Measurements from ENCODE around the gene MAEA. TPM values are rescaled to one million over a fixed set of nuclear protein-coding genes. Genes with fewer than 3 reads are reported as not detected.
"Not testable (repeated sequence)": the region's sequence is repeated elsewhere in the genome, so short reads cannot be mapped to it uniquely, and the experiment has no call there.

Gene MAEA
- total RNA-seq, 1 experiment from 2014 or later, result 54.6 TPM

DNA sequence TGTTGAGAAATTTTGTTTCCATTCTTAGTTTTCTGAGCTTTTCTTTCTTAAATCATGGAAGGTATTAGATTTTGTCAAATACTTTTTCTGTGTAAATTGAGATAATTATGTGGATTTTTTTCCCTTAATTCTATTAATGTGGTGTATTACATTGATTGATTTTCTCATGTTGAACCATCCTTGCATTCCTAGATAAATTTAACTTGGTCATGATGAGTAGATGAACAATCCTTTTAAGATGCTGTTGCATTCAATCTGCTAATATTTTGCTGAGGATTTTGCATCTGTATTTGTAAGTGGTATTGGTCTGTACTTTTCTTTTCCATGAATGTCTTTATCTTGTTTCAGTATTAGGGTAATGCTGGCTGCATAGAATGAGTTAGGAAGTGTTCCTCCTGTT lies 20.5 kb upstream of the MAEA start:
- no peak for DNase-seq (ENCODE audit: low spot score)
- in situ Hi-C loops (cut with HindIII; ENCODE audit: low sequenced_read_pairs), result no loop called here

GRCh38 chr4:1271686-1272085 lies 18.0 kb upstream of the MAEA start:
- in situ Hi-C loops (cut with HindIII; ENCODE audit: low sequenced_read_pairs), result no loop called here
- DNase-seq (ENCODE audit: low spot score), result no peak

DNA sequence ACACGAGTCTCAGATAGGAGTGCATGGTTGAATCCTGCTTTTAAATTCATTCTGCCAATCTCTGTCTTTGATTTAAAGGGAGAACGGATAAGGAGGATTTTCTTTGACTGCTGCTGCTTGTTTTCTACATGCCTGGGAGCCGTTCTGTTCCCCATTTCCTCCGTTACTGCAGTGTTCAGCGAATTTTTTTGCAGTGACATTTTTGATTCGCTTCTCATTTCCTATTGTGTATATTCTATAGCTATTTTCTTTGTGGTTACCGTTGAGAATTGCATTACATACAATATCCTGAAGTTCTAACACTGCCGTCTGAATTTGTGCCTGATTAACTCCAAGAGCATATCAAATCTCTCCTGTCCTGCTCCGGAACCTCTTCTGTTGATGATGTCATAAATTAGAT lies 14.8 kb upstream of the MAEA start:
- DNase-seq (ENCODE audit: low spot score), result no peak
- in situ Hi-C loops (cut with HindIII; ENCODE audit: low sequenced_read_pairs), result no loop called here

- DNase-seq (ENCODE audit: low spot score), result no peak
- in situ Hi-C loops (cut with HindIII; ENCODE audit: low sequenced_read_pairs), result no loop called here
These were observed 12.7 kb upstream of the MAEA start for GRCh38 chr4:1276984-1277383.

DNA sequence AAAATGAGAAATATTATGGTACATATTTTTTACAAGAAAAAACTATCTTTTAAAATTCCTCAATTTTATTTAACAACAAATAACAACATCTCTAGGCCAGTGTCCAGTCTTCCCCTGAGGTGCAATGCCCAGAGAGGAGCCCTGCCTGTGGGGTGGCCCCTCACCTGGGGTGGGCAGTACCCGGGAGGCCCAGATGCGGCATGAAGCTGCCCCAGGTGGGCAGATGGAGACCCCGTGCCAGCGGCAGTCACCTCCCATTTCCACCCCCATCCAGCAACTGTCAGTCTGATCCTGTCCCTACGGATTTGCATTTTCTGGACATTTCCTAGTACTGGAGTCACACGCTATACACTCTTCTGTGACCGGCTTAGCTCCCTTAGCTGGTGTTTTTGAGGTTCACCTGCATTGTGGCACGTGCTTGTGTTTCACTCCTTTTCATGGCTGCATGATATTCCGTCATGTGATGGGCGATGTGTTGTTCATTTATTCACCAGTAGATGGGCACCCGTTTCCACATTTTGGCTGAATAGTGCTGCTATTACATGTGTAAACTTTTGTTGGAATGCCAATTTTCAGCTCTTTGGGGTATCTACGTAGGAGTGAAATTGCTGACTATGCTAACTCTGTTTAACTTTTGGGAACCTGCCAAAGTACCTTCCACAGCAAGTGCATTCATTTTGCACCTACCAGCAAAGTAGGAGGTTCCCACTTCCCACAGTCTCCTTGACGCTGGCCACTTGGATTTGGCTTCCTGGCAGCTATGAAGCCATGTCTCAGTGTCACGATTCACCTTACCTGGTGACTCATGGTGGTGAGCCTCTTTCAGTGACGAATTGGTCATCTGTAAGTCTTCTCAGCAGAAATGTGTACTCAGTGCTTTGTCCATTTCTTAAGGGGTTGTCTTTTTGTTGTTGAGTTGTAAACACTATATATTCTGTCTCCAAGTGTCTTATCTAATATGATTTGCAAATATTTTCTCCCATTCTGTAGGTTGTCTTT lies 11.7 kb upstream of the MAEA start:
- in situ Hi-C loops (cut with HindIII; ENCODE audit: low sequenced_read_pairs), result no loop called here
- DNase-seq (ENCODE audit: low spot score), result no peak

GRCh38 chr4:1279253-1279652 lies 10.4 kb upstream of the MAEA start:
- in situ Hi-C loops (cut with HindIII; ENCODE audit: low sequenced_read_pairs), result no loop called here

GRCh38 chr4:1283711-1284110 lies 6.0 kb upstream of the MAEA start:
- DNase-seq (ENCODE audit: low spot score), result no peak
- in situ Hi-C loops (cut with HindIII; ENCODE audit: low sequenced_read_pairs), result no loop called here

More at GRCh38 chr4:1279253-1279652, 10.4 kb upstream of the MAEA start:
- DNase-seq (ENCODE audit: low spot score), result no peak

GRCh38 chr4:1285151-1285789 lies 4.4 kb upstream of the MAEA start:
- in situ Hi-C loops (cut with HindIII; ENCODE audit: low sequenced_read_pairs), result no loop called here
- no peak for DNase-seq (ENCODE audit: low spot score)

DNA sequence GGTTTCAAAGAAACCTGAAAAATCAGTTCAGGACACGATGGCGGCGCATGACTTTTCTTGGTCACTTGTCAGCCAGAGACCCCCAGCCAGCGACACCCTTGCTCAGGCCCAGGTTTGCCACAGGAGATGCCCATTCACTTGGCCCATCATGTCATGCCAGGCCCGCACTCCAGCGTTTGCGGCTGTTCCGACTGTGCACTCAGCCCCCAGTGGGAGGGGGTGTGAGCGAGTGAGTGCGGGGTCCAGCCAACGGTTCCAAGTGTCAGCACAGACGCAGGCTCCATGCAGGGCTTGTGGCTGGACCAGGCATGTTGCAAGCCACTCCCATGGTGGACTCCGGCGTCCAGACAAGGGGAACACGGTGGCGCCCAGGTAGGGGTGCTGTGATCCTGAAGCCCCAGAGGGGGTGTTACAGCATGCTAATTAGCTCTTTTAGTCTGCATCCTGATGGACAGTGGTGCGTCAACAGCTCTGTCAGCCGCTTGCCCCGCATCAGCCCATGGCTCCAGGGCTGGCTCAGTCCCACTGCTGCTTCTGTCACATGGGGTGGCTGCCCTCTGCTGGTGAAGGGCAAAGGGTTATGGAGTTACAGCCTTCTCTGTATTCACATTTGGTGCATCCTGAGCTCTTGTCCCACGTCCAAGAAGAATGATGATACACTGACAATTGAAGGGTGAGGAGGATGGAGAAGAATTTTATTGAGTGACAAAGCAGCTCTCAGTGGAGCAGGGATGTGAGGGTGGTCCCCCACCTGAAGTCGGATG lies 3.7 kb upstream of the MAEA start:
- no peak for DNase-seq (ENCODE audit: low spot score)
- in situ Hi-C loops (cut with HindIII; ENCODE audit: low sequenced_read_pairs), result no loop called here

DNA sequence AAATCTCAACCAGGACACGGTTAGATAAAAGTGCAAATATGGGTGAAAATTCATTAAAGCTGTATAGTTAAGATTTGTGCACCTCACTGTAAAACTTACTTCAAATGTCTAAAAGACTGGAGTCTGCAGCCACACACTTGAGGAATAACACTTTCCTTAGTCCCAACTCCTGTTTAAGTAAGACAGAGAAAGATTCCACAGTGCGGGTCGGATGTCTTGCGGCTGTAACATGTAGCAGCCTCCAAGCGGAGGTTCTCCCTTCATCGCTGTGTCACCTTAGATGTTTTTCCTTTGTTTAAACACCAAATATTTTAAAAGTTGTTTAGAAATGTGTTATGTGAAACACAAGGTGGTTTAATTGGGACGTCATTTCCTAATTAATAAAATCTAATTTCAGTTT lies 905 bp upstream of the MAEA start:
- DNase-seq (ENCODE audit: low spot score), result no peak
- in situ Hi-C loops (cut with HindIII; ENCODE audit: low sequenced_read_pairs), result no loop called here

- DNase-seq (ENCODE audit: low spot score), result no peak
- in situ Hi-C loops (cut with HindIII; ENCODE audit: low sequenced_read_pairs), result no loop called here
These were observed 680 bp downstream of the MAEA start for GRCh38 chr4:1290165-1290977.

DNA sequence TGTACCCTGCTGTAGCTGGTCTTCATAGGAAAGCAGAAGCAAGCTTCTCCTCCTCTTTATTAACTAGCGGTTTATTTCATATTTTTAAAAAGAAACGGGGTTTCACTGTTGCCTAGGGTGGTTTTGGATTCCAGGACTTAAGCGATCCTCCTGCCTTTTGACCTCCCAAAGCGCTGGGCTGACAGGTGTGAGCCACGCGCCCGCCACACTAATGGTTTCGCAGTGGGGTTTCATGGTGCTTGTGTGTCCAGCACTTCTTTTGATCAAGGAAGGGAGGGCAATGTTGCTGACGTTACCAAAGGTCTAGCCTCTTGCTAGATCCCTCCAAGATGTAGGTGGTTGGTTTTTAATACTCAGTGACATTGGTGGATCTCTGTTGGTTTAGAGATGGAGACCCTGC lies 1.4 kb downstream of the MAEA start:
- no peak for DNase-seq (ENCODE audit: low spot score)
- in situ Hi-C loops (cut with HindIII; ENCODE audit: low sequenced_read_pairs), result no loop called here

DNA sequence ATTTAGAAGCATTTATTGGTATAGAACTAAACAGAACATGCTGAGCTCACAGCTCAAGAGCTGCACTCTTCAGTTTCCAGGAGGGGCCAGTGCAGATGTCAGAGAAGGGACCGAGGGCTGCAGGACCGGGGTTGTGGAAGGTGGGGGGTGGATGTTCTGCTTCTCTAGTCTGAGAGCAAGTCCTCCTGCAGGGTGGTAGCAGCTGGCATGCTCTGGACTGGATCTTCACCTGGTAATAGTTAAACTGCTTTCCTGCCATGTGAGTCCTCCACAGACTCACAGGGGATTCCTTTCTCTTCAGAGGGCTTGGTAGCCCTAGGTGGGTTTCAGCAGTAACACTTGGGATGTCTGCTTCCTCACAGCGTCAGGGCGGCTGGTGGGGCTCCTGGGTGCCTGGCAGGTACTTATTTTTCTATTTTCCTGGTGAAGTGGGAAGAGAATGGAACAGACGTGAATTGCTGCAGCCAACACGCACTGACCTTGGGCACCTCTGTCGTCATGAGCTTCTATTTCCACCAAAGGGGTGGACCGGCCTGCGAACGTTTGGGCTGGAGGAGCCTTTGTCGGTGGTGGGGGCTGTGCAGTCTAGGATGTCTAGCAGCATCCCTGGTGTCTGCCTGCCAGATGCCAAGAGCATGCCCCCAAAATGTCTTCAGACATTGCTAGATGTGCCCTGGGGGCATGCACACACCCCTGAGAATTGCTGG lies 2.5 kb downstream of the MAEA start:
- in situ Hi-C loops (cut with HindIII; ENCODE audit: low sequenced_read_pairs), result no loop called here
- no peak for DNase-seq (ENCODE audit: low spot score)

DNA sequence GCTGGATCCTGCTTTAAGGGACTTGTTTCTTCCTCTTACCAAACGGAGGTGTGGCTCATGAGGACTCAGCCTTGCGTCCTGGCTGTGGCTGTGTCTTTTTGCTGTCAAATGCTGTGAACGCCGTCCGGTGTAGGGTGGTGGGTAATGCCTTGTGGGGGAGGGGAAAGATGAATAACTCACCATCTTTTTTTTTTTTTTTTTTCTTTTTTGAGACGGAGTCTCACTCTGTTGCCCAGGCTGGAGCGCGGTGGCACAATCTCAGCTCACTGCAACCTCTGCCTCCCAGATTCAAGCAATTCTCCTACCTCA lies 3.0 kb downstream of the MAEA start:
- in situ Hi-C loops (cut with HindIII; ENCODE audit: low sequenced_read_pairs); DNase-seq (ENCODE audit: low spot score): not testable (repeated sequence)

DNA sequence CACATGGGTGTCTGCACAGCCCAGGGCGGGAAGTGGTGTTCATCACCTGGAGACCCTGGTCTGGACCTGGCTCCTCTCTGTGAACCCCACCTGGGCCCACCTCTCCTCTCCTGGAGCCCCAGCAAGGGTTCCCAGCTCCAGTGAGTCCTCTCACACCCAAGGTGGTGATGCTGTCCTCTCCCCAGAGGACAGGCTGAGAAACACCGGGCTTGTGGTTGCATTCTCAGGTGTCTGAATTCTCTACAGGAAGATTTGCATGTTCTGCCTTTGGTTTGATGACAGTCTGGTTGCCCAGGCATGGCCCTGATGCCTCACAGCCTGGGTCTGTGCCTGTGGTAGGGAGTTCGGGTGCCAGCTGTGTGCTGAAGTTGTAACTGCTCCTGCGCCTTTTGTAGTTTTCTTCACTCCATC lies 3.8 kb downstream of the MAEA start:
- DNase-seq (ENCODE audit: low spot score), result no peak
- in situ Hi-C loops (cut with HindIII; ENCODE audit: low sequenced_read_pairs), result no loop called here

- in situ Hi-C loops (cut with HindIII; ENCODE audit: low sequenced_read_pairs), result no loop called here
- DNase-seq (ENCODE audit: low spot score), result no peak
These were observed 4.3 kb downstream of the MAEA start for GRCh38 chr4:1293991-1294390.

- in situ Hi-C loops (cut with HindIII; ENCODE audit: low sequenced_read_pairs), result no loop called here
- DNase-seq (ENCODE audit: low spot score), result no peak
These were observed 4.7 kb downstream of the MAEA start for GRCh38 chr4:1294424-1294823.

DNA sequence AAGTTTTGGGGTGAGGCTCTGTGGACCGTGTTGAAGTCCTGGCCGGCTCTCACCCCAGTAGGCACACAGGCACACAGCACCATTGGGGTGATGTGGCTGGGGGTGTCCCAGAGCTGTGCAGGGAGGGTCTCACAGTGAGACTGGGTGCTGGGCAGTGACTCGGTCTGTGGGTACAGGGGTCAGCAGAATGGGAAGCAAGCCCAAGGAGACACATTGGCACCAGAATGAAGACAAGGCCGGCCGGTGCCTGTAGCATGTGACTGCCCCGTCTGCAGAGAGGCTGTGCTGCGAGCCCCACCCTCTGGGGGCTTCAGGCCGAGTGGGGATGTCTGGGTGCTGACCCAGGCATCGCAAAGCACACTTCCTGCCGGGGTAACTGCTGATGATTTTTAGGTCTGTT lies 5.2 kb downstream of the MAEA start:
- in situ Hi-C loops (cut with HindIII; ENCODE audit: low sequenced_read_pairs), result no loop called here
- DNase-seq (ENCODE audit: low spot score), result no peak
